Measurements from ENCODE around the gene GRAP.

GRAP gene

GRCh38 chr17:19002805-19003542 is 43.8 kb downstream of the GRAP start:
- no peak for DNase-seq (ENCODE audit: low read depth)

- no peak for DNase-seq (ENCODE audit: low read depth)
Observed at GRCh38 chr17:19001907-19002590, 44.7 kb downstream of the GRAP start.

DNA sequence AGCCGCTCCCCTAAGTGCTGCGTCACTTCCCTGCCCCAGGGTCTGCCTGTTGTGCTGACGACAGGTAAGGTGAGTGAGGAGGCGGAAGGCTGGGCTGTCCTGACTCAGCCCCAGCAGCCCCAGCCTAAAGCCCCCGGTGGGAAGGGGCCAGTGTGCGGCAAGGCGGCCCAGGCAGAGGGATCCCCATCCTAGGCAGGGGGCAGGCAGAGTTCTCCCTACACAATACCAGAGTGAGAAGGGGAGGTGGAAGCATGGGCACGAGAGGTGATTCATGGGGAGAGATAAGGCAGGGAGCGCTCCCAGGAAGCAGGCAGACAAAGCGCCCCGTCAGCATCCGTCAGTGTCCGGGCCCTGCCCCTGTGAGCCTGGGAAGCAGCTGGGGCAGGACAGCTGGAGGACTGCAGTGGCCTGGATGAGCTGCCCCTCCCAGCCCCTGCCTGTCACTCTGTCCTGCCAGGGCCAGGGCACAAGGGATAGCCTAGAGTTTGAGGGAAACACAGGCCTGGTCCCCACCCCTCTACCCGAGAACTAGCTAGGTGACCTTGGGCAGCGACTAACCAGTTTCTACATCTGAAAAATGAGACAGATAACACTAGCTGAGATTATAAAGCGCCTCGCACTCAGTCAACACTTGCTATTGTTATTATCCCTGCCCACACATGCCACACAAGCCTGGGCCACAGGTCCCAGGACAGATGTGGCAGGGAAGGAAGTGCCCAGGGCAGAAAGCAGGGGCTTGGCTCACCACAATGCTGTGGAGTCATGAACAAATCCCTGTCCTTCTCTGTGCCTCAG is 46.0 kb downstream of the GRAP start:
- DNase-seq (ENCODE audit: low read depth): no peak

- no peak for DNase-seq (ENCODE audit: low read depth)
Observed at GRCh38 chr17:18999911-19000310, 46.8 kb downstream of the GRAP start.

DNA sequence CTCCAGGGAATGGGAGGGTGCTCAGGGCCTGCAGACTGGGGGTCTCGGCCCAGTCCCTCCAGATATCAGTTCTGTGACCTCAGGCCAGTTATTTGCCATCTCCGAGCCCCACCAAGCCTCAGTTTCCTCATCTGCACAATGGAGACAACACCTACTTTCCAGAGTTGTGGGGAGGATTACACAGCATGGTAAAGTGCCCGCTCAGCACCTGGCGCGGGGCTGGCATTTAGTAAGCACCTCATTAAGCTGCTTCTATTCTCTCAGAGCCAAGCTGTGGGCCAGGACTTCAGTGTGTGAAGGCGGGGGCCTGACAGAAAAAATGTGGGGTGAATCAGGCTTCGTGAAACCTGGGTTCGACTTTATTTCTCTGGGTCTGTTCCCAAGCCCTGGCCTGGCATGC is 47.4 kb downstream of the GRAP start:
- no peak for DNase-seq (ENCODE audit: low read depth)

- no peak for DNase-seq (ENCODE audit: low read depth)
Observed at GRCh38 chr17:18997650-18998196, 49.0 kb downstream of the GRAP start.

GRCh38 chr17:18996458-18996857 is 50.3 kb downstream of the GRAP start:
- no peak for DNase-seq (ENCODE audit: low read depth)

DNA sequence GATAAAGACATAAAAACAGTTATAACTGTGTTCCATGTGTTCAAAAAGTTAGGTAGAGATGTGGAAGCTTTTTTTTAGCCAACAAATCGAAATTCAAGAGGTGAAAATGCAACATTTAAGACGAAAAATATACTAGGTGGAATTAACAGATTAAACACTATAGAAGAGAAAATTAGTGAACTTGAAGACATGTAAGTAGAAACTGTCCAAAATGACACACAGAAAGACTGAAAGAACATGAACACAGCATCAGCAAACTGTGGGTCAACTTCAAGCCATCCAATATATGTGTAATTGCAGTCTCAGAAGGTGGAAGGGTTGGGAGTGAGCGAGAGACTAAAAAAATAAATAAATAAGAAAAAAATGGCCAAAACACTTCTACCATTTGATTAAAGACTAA is 51.5 kb downstream of the GRAP start:
- no peak for DNase-seq (ENCODE audit: low read depth)

GRCh38 chr17:18994631-18995030 is 52.1 kb downstream of the GRAP start:
- no peak for DNase-seq (ENCODE audit: low read depth)

DNA sequence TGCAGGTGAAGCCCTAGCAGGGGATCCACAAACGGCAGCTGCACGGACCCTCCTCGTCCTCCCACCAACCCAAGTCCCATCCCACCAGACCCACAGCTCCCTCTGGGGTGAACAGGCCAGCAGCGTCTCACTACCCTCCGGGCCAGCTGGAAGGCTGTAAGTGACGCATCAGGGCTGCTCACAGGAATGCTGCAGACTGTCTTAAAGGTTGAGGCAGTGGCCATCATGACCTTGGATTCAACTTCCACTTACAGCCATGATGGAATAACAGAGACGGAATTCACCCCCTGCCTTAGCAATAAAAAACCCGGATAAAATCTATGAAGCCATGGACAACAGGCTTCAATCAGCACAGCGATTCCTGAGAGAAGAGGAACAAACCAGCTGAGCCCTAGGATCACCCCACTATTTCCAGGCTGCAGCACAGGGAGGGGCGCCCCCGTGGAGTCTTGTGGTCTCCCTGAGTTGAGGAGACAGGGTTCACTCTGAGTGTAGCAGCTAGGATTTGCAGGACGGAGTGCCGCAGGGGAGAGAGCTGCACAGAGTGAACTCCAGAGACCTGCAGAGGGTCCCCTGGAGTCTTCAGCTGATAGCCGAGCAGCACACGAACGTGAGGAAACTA is 52.7 kb downstream of the GRAP start:
- no peak for DNase-seq (ENCODE audit: low read depth)

DNA sequence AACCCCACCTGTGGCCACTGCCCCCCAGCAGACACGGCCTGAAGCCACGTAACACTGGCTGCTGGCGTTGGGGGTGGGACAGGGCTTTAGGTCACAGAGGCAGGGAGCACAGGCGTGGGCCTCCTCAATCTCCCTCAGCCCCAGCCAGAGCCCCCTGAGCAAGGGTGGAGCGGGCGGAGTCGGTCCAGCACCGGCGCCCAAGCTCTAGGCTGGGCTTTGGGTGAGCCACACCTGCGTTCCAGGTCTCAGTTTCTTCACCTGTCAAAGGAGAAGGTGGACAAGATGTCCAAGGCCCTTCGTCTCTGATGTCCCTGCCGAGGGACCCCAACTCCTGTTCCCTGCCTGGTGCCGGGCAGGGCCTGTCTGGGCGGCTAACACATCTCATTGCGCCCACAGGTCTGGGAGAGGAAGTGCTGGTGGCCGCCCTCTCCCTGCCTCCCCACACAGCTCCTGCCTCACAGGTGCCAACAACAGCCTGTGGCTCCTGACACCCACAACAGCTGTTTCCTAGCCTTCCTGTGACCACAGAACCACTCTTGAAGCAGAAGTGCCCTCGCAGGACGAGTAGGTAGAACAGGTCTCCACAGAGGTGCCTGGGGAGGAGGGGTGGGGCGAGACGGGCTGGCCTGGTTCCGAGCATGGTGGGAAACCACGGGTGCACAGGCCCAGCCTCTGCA is 54.2 kb downstream of the GRAP start:
- no peak for DNase-seq (ENCODE audit: low read depth)

GRCh38 chr17:18991531-18992315 is 55.0 kb downstream of the GRAP start:
- no peak for DNase-seq (ENCODE audit: low read depth)

DNA sequence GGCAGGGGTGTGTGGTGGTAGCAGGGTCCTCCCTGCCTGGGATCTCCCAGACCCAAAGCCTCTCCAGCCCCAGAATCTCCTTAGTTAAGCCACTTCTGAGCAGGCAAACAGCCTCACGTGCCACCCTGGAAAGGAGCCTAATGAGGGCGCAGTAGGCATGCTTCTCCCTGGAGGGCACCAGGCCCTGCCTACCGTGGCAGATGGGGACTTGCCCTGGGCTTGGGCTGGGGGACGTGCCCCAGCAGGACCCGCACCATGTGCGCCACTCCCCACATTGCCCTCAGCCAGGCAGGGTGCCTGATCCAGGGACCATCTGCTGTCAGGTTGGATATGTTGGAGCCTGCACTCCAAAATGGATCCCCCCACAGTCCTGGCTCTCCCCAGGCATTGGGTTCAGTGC is 56.4 kb downstream of the GRAP start:
- DNase-seq (ENCODE audit: low read depth): no peak

DNA sequence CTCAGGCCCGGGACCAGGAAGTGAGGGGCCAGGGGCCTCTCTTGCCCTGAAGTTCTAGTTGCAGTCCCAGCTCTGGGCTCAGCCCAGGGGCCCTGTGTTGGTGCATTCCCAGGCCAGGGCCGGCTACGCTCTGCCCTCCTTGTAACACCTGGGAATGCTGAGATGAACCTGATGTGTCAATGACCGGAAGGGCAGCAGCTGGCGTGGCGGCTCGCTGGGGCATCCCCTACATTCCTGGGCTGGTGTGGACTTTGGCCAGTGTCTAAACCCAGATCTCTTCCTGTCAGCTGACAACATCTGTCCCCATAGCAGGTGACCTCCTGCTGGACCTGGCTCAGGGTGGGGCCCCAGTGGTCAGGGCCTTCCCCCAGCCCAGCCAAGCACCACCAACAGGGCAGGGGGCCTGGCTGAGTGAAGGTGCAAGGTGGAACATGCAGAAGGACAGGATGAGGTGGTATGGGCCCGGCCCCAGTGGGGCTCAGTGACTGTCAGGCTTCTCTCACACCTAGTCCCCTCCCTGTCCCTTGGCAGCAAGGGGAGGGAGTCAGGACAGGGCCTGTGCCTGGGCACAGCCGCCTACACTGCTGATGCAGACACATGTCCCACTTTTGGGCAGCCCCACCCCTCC is 58.1 kb downstream of the GRAP start:
- DNase-seq (ENCODE audit: low read depth): no peak

GRCh38 chr17:18987862-18988545 is 58.8 kb downstream of the GRAP start:
- no peak for DNase-seq (ENCODE audit: low read depth)

DNA sequence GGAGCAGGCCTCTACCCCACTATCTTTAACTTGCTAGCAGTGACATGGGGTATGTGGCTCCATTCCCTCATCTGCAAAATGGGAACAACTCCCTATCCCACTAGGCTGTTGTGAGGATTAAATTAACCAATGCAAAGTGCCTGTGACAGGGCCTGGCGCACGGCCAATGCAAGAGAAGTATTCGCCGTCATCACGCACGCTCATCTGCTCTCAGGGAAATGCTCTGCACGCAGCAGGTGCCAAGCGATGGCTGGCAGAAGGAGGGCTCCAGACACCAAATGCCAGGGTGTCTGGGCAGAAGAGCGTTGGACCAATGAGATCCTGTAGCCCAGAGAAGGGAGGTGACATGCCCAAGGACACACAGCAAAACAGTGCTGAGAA is 59.5 kb downstream of the GRAP start:
- DNase-seq (ENCODE audit: low read depth): no peak

GRCh38 chr17:18986541-18987229 is 60.1 kb downstream of the GRAP start:
- no peak for DNase-seq (ENCODE audit: low read depth)

DNA sequence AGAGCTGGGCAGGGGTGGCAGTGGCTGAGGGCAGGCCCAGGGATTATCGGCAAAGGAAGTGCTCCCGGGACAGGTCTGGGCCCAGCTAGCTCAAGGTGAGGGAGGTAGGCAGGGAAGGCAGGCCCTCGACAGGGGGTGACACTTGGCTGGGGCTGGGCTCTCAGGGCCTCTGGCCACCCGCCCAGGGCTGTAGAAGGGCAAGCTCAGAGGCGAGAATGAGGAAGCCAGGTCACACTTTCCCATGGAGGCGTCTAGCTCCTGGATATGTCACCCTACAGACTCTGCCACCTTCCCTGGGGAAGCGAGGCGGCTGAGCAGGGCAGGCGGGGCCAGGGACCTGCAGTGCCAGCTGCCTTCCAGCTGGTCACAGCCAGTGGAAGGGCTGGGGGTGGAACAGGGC is 61.3 kb downstream of the GRAP start:
- no peak for DNase-seq (ENCODE audit: low read depth)
